ENCODE results near the gene SLC7A9. TPM values are rescaled to one million over a fixed set of nuclear protein-coding genes. Genes with fewer than 3 reads are reported as not detected.
A peak's percentile ranks its signal among the peaks of the same experiment; 100 is the strongest.

The SLC7A9 gene
- total and polyA plus RNA-seq, 4 experiments from 2014 or later, result 0.86 to 1.5 TPM; not detected in 2

DNA sequence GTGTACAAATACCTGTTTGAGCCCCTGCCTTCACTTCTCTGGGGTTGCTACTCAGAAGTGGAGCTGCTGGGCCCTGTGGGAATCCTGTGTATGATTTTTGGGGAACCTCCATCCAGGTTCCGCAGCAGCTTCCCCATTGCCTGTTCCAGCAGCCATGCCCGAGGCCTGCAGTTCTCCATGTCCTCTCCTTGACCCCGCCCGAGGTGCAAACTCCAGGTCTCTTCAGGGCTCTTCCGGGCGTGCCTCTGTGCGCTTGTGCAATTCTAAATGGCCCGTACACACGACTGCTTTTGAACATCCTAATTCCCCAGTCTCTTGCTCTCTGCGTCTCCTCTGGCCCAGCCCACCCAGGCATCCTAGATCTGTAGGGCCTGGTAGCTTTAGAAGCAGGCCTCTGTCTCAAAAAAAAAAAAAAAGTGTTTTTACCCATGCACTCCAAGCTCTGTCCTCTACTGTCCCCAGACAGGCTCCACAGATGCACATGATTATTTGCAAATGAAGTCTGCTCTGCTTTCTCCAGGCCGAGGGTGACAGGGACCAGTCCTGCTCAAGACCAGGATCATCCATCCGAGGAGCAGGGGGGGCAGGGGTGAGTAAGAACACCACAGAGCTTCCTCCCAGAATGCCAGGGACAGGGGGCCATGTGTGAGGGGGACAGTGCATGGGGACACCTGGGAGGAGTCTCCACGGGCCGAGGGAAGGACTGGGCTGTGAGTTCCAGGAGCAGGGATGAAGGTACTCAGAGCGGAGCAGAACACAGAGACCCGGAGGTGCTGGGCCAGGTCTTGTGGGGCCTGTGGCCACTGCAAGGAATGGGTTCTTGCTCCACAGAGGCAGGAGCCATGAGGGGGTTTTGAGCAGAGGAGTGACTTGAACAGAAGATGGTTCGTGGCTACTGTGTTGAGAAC lies 51.7 kb downstream of the SLC7A9 start:
- CTCF ChIA-PET (ENCODE audit: partially characterized antibody), result no interaction called here
- DNase-seq, result no peak
- POLR2A ChIA-PET (ENCODE audit: partially characterized antibody), result no interaction called here
- Mint-ChIP-seq H3K4me3 (no peak overlapping the region), H3K4me1 (peaks cover 0 to 7% (median 4%) of the 10 kb centered on the region in 4 donors), H3K9me3 (no peaks in the 10 kb centered on the region), H3K27ac (peak overlapping the region in 4 of 7 donors; percentile 65 to 79 (median 73)), H3K36me3 (no peaks in the 10 kb centered on the region), H3K27me3 (peaks cover 0 to 5% of the 10 kb centered on the region in 2 donors)
- Histone ChIP-seq H3K9me3 (ENCODE audit: control insufficient read depth in 1 of 2, low read length in 2 of 2) (no peaks in the 10 kb centered on the region), H3K27me3 (ENCODE audit: insufficient read depth, low read length) (no peaks in the 10 kb centered on the region), H3K4me3 (ENCODE audit: low read length in 2 of 2) (no peak overlapping the region), H3K36me3 (ENCODE audit: insufficient read depth, low read length) (no peaks in the 10 kb centered on the region), H3K27ac (ENCODE audit: low read depth, low read length) (no peak overlapping the region), H3K4me1 (ENCODE audit: insufficient read depth, low read length) (no peaks in the 10 kb centered on the region)
- intact Hi-C loops (cut with micrococcal nuclease), result no loop called here

DNA sequence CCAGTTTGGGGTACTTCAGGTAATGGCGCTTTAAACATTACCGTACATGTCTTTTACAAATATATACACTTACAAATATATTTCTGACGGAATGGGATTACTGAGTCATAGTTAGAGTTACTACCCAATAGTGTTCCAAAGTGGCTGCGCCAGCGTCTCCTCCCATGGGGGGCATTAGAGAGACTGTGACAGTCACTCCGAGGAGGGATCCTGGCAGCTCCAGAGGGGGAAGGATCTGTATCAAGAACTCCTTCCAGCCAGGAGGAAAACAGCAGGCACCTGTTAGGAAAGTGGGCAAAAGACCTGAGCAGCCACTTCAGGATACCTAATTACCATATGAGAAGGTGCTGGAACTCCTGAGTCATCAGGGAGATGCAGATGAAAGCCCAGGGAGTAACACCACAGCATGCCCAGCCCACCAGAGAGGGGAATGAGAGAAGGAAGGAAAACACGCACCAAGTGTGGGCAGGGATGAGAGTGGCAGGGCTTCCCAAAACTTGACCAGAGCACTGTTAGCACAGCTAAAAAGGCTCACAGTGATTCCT lies 52.9 kb downstream of the SLC7A9 start:
- intact Hi-C loops (cut with micrococcal nuclease), result no loop called here
- Histone ChIP-seq H3K9me3 (ENCODE audit: control insufficient read depth in 1 of 2, low read length in 2 of 2) (no peaks in the 10 kb centered on the region), H3K27ac (ENCODE audit: low read depth, low read length) (no peak overlapping the region), H3K27me3 (ENCODE audit: insufficient read depth, low read length) (no peaks in the 10 kb centered on the region), H3K4me1 (ENCODE audit: insufficient read depth, low read length) (no peaks in the 10 kb centered on the region), H3K36me3 (ENCODE audit: insufficient read depth, low read length) (no peaks in the 10 kb centered on the region), H3K4me3 (ENCODE audit: low read length in 2 of 2) (no peak overlapping the region)
- H3K27ac Mint-ChIP-seq, result no peak overlapping the region
- peaks cover 0 to 8% (median 4%) of the 10 kb centered on the region in 4 donors for H3K4me1 Mint-ChIP-seq
- no peaks in the 10 kb centered on the region for H3K36me3 Mint-ChIP-seq
- no peaks in the 10 kb centered on the region for H3K9me3 Mint-ChIP-seq
- ChIA-PET CTCF (ENCODE audit: partially characterized antibody) (no interaction called here), POLR2A (ENCODE audit: partially characterized antibody) (no interaction called here)
- H3K4me3 Mint-ChIP-seq, result no peak overlapping the region
- H3K27me3 Mint-ChIP-seq, result peaks cover 0 to 5% of the 10 kb centered on the region in 2 donors
- no peak for DNase-seq

DNA sequence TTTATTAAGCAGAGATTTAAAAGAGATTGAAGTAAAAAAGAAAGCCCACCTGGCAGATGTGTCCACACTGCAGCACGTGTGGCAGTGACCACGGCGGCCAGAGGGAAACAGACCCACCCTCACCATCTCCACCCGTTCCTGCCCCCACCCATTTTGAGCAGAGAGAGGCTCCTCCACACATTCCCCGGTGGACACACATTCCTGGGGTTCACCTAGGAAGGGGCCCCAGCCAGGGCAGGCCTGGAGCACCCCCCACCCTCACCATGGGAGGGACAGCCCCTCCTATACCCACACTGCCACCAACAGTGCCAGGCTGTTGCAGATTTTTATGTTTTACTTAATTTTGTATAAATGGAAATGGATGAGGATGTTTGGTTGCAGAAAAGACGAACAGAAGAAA lies 54.9 kb downstream of the SLC7A9 start:
- Histone ChIP-seq H3K27ac (ENCODE audit: low read depth, low read length) (no peak overlapping the region), H3K4me3 (ENCODE audit: low read length in 2 of 2) (no peak overlapping the region), H3K4me1 (ENCODE audit: insufficient read depth, low read length) (peaks cover 6% of the 10 kb centered on the region), H3K27me3 (ENCODE audit: insufficient read depth, low read length) (no peaks in the 10 kb centered on the region), H3K36me3 (ENCODE audit: insufficient read depth, low read length) (no peaks in the 10 kb centered on the region), H3K9me3 (ENCODE audit: control insufficient read depth in 1 of 2, low read length in 2 of 2) (no peaks in the 10 kb centered on the region)
- intact Hi-C loops (cut with micrococcal nuclease), result no loop called here
- Mint-ChIP-seq H3K9me3 (no peaks in the 10 kb centered on the region), H3K27me3 (peaks cover 0 to 3% of the 10 kb centered on the region in 2 donors), H3K36me3 (no peaks in the 10 kb centered on the region), H3K27ac (peak overlapping the region in 1 of 7 donors; percentile 61), H3K4me1 (peaks cover 6 to 14% (median 11%) of the 10 kb centered on the region in 4 donors), H3K4me3 (no peak overlapping the region)
- POLR2A ChIA-PET (ENCODE audit: partially characterized antibody), result no interaction called here
- CTCF ChIA-PET (ENCODE audit: partially characterized antibody), result no interaction called here
- DNase-seq, result no peak

DNA sequence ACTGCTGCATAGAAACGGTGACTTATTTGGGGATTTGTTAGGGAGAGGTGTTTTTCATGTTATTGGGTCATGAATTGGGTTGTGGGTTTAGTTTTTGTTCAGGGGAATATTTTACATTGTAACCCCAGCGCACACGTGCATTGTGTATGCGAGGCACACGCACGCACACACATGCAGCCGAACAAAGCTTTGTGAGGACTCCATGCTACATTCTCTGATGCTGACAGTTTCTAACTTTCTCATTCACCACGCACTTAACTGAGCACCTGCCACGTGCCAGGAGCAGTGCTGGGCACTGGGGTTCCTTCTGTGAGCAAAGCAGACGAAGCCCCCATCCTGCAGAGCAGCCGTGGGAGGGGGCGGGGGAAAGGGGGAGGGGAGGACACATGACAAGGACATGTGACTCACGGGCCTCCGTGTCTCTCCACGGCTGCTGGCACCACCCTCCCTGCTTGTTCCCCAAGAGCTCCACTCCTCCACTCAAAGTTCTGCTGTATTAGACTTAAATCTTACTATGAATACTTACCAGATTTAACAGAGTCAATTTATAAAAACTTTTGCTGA lies 55.6 kb downstream of the SLC7A9 start:
- H3K36me3 ChIP-seq (ENCODE audit: insufficient read depth, low read length), result no peaks in the 10 kb centered on the region

DNA sequence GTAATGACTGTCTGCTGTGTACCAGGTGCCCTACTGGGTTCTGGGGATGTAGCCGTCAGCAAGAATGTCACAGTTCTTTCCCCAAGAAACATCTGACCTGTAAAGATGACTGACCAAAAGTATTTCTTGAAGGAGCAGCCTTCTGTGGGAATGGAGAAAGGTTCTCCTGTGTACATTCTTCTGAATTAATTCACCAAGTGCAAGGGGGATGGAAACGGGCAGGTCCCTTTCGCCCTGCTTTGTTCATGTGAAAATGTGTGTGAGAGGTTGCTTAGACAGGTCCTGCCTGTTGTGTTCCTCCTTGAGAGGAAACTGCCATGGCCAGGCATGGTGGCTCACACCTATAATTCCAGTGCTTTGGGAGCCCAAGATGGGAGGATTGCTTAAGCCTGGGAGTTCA lies 57.0 kb downstream of the SLC7A9 start:
- H3K27ac Mint-ChIP-seq, result no peak overlapping the region
- no peak overlapping the region for H3K4me3 Mint-ChIP-seq
- H3K4me1 Mint-ChIP-seq, result peaks cover 14 to 24% (median 18%) of the 10 kb centered on the region in 4 donors
- no peak overlapping the region for H3K4me3 ChIP-seq (ENCODE audit: low read length in 2 of 2)
- intact Hi-C loops (cut with micrococcal nuclease), result no loop called here
- H3K36me3 Mint-ChIP-seq, result peaks cover 0 to 5% of the 10 kb centered on the region in 2 donors
- peaks cover 14% of the 10 kb centered on the region for H3K4me1 ChIP-seq (ENCODE audit: insufficient read depth, low read length)
- POLR2A ChIA-PET (ENCODE audit: partially characterized antibody), result no interaction called here
- H3K9me3 ChIP-seq (ENCODE audit: control insufficient read depth in 1 of 2, low read length in 2 of 2), result no peaks in the 10 kb centered on the region
- H3K27me3 Mint-ChIP-seq, result no peaks in the 10 kb centered on the region
- no peak overlapping the region for H3K27ac ChIP-seq (ENCODE audit: low read depth, low read length)
- H3K36me3 ChIP-seq (ENCODE audit: insufficient read depth, low read length), result no peaks in the 10 kb centered on the region
- CTCF ChIA-PET (ENCODE audit: partially characterized antibody), result no interaction called here
- no peak for DNase-seq
- no peaks in the 10 kb centered on the region for H3K9me3 Mint-ChIP-seq
- no peaks in the 10 kb centered on the region for H3K27me3 ChIP-seq (ENCODE audit: insufficient read depth, low read length)

More for the DNA sequence above, 55.6 kb downstream of the SLC7A9 start:
- no peaks in the 10 kb centered on the region for H3K9me3 Mint-ChIP-seq
- Histone ChIP-seq H3K27ac (ENCODE audit: low read depth, low read length) (no peak overlapping the region), H3K9me3 (ENCODE audit: control insufficient read depth in 1 of 2, low read length in 2 of 2) (no peaks in the 10 kb centered on the region), H3K27me3 (ENCODE audit: insufficient read depth, low read length) (no peaks in the 10 kb centered on the region), H3K4me1 (ENCODE audit: insufficient read depth, low read length) (peaks cover 13% of the 10 kb centered on the region), H3K4me3 (ENCODE audit: low read length in 2 of 2) (no peak overlapping the region)
- intact Hi-C loops (cut with micrococcal nuclease), result no loop called here
- ChIA-PET POLR2A (ENCODE audit: partially characterized antibody) (no interaction called here), CTCF (ENCODE audit: partially characterized antibody) (no interaction called here)
- DNase-seq, result no peak
- H3K36me3 Mint-ChIP-seq, result no peaks in the 10 kb centered on the region
- H3K4me1 Mint-ChIP-seq, result peaks cover 13 to 20% (median 17%) of the 10 kb centered on the region in 4 donors
- H3K27ac Mint-ChIP-seq, result peak overlapping the region in 2 of 7 donors; percentile 6 to 52
- H3K27me3 Mint-ChIP-seq, result no peaks in the 10 kb centered on the region
- H3K4me3 Mint-ChIP-seq, result peak overlapping the region in 1 of 8 donors; percentile 14

DNA sequence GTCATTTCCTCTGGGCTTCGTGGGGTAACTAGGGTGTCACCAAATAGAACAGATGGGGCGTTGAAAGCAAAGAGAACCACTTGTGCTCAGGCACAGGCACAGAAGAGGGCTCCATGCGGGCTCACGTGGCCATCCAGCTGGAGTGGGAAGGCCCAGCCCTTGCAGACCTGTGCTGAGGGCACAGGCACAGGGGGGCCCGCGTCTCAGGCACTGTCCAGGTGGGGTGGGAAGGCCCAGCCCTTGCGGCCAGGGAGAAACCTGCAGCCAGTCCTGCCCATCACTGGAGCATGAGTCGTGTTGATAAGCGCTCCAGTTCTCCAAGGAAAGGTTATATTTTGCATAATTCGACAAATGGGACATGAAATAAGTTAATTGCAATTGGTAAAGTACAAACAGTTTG lies 57.5 kb downstream of the SLC7A9 start:
- peak overlapping the region in 2 of 7 donors; percentile 57 to 74 for H3K27ac Mint-ChIP-seq
- no peaks in the 10 kb centered on the region for H3K27me3 Mint-ChIP-seq
- no peak overlapping the region for H3K27ac ChIP-seq (ENCODE audit: low read depth, low read length)
- H3K9me3 Mint-ChIP-seq, result no peaks in the 10 kb centered on the region
- DNase-seq, result no peak
- CTCF ChIA-PET (ENCODE audit: partially characterized antibody), result no interaction called here
- no peaks in the 10 kb centered on the region for H3K36me3 ChIP-seq (ENCODE audit: insufficient read depth, low read length)
- no peaks in the 10 kb centered on the region for H3K9me3 ChIP-seq (ENCODE audit: control insufficient read depth in 1 of 2, low read length in 2 of 2)
- no peaks in the 10 kb centered on the region for H3K27me3 ChIP-seq (ENCODE audit: insufficient read depth, low read length)
- H3K4me3 Mint-ChIP-seq, result no peak overlapping the region
- intact Hi-C loops (cut with micrococcal nuclease), result no loop called here
- peaks cover 0 to 5% of the 10 kb centered on the region in 2 donors for H3K36me3 Mint-ChIP-seq
- no peak overlapping the region for H3K4me3 ChIP-seq (ENCODE audit: low read length in 2 of 2)
- POLR2A ChIA-PET (ENCODE audit: partially characterized antibody), result no interaction called here
- H3K4me1 Mint-ChIP-seq, result peaks cover 14 to 24% (median 18%) of the 10 kb centered on the region in 4 donors
- peaks cover 14% of the 10 kb centered on the region for H3K4me1 ChIP-seq (ENCODE audit: insufficient read depth, low read length)

DNA sequence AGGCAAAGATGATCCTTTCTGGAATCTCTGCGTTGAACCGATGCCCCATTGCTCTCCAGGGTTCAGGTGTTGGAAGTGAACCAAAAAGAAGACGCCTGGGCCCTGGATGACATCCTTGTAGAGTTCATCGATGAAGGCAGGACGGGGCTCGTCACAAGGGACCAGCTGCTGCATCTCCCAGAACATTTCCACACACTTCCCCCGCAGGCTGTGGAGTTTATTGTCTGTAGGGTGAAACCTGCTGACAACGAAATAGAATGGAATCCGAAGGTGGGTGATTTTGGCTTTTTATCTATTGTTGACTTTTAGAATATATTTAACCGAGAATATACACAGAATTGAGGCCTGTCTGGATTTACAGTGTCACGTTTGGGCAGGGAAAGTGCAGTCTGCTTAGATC lies 58.4 kb downstream of the SLC7A9 start:
- intact Hi-C loops (cut with micrococcal nuclease), result no loop called here
- peaks cover 0 to 5% of the 10 kb centered on the region in 2 donors for H3K36me3 Mint-ChIP-seq
- POLR2A ChIA-PET (ENCODE audit: partially characterized antibody), result no interaction called here

More for the DNA sequence above, 58.4 kb downstream of the SLC7A9 start:
- CTCF ChIA-PET (ENCODE audit: partially characterized antibody), result no interaction called here
- no peaks in the 10 kb centered on the region for H3K27me3 ChIP-seq (ENCODE audit: insufficient read depth, low read length)
- H3K9me3 Mint-ChIP-seq, result no peaks in the 10 kb centered on the region
- no peaks in the 10 kb centered on the region for H3K27me3 Mint-ChIP-seq
- no peak for DNase-seq
- H3K4me3 Mint-ChIP-seq, result no peak overlapping the region
- peaks cover 14 to 24% (median 18%) of the 10 kb centered on the region in 4 donors for H3K4me1 Mint-ChIP-seq
- H3K36me3 ChIP-seq (ENCODE audit: insufficient read depth, low read length), result no peaks in the 10 kb centered on the region
- peaks cover 14% of the 10 kb centered on the region for H3K4me1 ChIP-seq (ENCODE audit: insufficient read depth, low read length)
- no peak overlapping the region for H3K4me3 ChIP-seq (ENCODE audit: low read length in 2 of 2)
- H3K9me3 ChIP-seq (ENCODE audit: control insufficient read depth in 1 of 2, low read length in 2 of 2), result no peaks in the 10 kb centered on the region
- no peak overlapping the region for H3K27ac Mint-ChIP-seq
- H3K27ac ChIP-seq (ENCODE audit: low read depth, low read length), result no peak overlapping the region
